SU-DHL-6 (cell line): ENCODE results near the gene BAIAP3.
A peak's percentile ranks its signal among the peaks of the same experiment; 100 is the strongest.

Experiments
- H2AFZ ChIP-seq: fragments of 200-600 bp; sonication (generic); 2 replicates; pipeline ENCODE4 v1.6.1; 2014; ENCODE audit warnings: low read depth, mild to moderate bottlenecking, moderate library complexity, mixed read lengths, antibody characterized with exemption, low read length; ENCODE audit not compliant: severe bottlenecking
- H3F3A ChIP-seq: fragments of 200-600 bp; shearing (Covaris generic); 2 replicates; pipeline ENCODE4 v1.6.0; 2016; ENCODE audit warnings: antibody characterized with exemption, mild to moderate bottlenecking; ENCODE audit not compliant: insufficient read depth
- H3K27ac ChIP-seq: fragments of 200-600 bp; sonication (generic); 2 replicates; pipeline ENCODE4 v1.5.1; 2016; ENCODE audit warnings: low read depth, mild to moderate bottlenecking, low read length, moderate library complexity, mixed read lengths
- H3K27me3 ChIP-seq: fragments of 200-600 bp; sonication (generic), shearing (Covaris generic); 2 replicates; pipeline ENCODE4 v1.6.0; 2014; ENCODE audit warnings: mild to moderate bottlenecking, low read length
- H3K36me3 ChIP-seq: fragments of 200-600 bp; sonication (generic); 2 replicates; pipeline ENCODE4 v1.6.1; 2014; ENCODE audit warnings: mild to moderate bottlenecking, low read length, mixed read lengths
- H3K4me2 ChIP-seq: fragments of 300-600, 200-600 bp; shearing (Covaris generic), sonication (generic); 2 replicates; pipeline ENCODE4 v1.6.0; 2014; ENCODE audit warnings: low read length, low read depth, mild to moderate bottlenecking; ENCODE audit not compliant: poor library complexity, severe bottlenecking
- H3K4me3 ChIP-seq: fragments of 200-600 bp; sonication (generic); 2 replicates; pipeline ENCODE4 v1.5.1; 2014; ENCODE audit warnings: antibody characterized with exemption, low read length, mild to moderate bottlenecking, mixed read lengths; ENCODE audit not compliant: insufficient read depth, poor library complexity, severe bottlenecking
- H3K79me2 ChIP-seq: fragments of 200-600 bp; sonication (generic); 2 replicates; pipeline ENCODE4 v1.6.1; 2014; ENCODE audit warnings: mild to moderate bottlenecking, low read length, moderate library complexity; ENCODE audit not compliant: insufficient read depth
- H3K9ac ChIP-seq: fragments of 200-600 bp; sonication (generic); 2 replicates; pipeline ENCODE4 v1.7.0; 2014; ENCODE audit warnings: mild to moderate bottlenecking, low read length
- H3K9me2 ChIP-seq: fragments of 200-600 bp; sonication (generic); replicated peaks from 2 replicates; pipeline ENCODE4 v1.6.1; 2014; ENCODE audit warnings: low read length; ENCODE audit not compliant: insufficient read depth
- H3K9me3 ChIP-seq: fragments of 200-600 bp; sonication (generic); 2 replicates; pipeline ENCODE4 v1.6.1; 2014; ENCODE audit warnings: low read length, mixed read lengths; ENCODE audit not compliant: insufficient read depth
- H4K20me1 ChIP-seq: fragments of 200-600 bp; sonication (generic); 2 replicates; pipeline ENCODE4 v1.6.1; 2014; ENCODE audit warnings: low read depth, mild to moderate bottlenecking, antibody characterized with exemption, low read length, moderate library complexity, mixed read lengths
- CTCF ChIP-seq: fragments of 200-600 bp; sonication (generic); IDR thresholded peaks from one replicate; pipeline ENCODE4 v1.5.1; 2017; ENCODE audit warnings: antibody characterized with exemption, mild to moderate bottlenecking, low read length, moderate library complexity; ENCODE audit not compliant: insufficient read depth, poor library complexity, severe bottlenecking
- EZH2phosphoT487 ChIP-seq: fragments of 200-600 bp; sonication (generic), shearing (Covaris generic); conservative IDR thresholded peaks from 2 replicates; pipeline ENCODE4 v1.6.1; 2018; ENCODE audit warnings: mild to moderate bottlenecking, antibody characterized with exemption, low read length, moderate library complexity, mixed read lengths

Gene BAIAP3

GRCh38 chr16:1362807-1363206, 29.4 kb downstream of the BAIAP3 start:
- no peaks in the 10 kb centered on the region for H3K36me3 ChIP-seq
- no peak for TF ChIP-seq EZH2phosphoT487
- no peak for TF ChIP-seq CTCF
- H3K79me2 ChIP-seq, result no peaks in the 10 kb centered on the region
- no peak overlapping the region for H3K27ac ChIP-seq
- no peaks in the 10 kb centered on the region for H3K27me3 ChIP-seq
- H3K9ac ChIP-seq, result no peak overlapping the region
- no peak overlapping the region for H2AFZ ChIP-seq
- peaks cover 4% of the 10 kb centered on the region; the same call in 1 of the 2 replicates for H3F3A ChIP-seq
- H4K20me1 ChIP-seq, result no peaks in the 10 kb centered on the region
- H3K4me2 ChIP-seq, result no peak overlapping the region
- no peak overlapping the region for H3K4me3 ChIP-seq
- H3K9me2 ChIP-seq, result no peaks in the 10 kb centered on the region
- H3K9me3 ChIP-seq, result no peaks in the 10 kb centered on the region

GRCh38 chr16:1363501-1364041, 30.1 kb downstream of the BAIAP3 start:
- Histone ChIP-seq H3K9me3 (no peaks in the 10 kb centered on the region), H3K27me3 (no peaks in the 10 kb centered on the region), H3K4me2 (no peak overlapping the region), H3K9me2 (no peaks in the 10 kb centered on the region), H3K79me2 (no peaks in the 10 kb centered on the region), H3K9ac (no peak overlapping the region), H3F3A (peaks cover under 1% of the 10 kb centered on the region; the same call in 1 of the 2 replicates), H3K27ac (no peak overlapping the region), H3K36me3 (no peaks in the 10 kb centered on the region), H2AFZ (no peak overlapping the region), H3K4me3 (no peak overlapping the region), H4K20me1 (no peaks in the 10 kb centered on the region)
- TF ChIP-seq CTCF (peak; percentile 63), EZH2phosphoT487 (no peak)

GRCh38 chr16:1364510-1364909, 31.1 kb downstream of the BAIAP3 start:
- Histone ChIP-seq H3K79me2 (no peaks in the 10 kb centered on the region), H3K36me3 (no peaks in the 10 kb centered on the region), H2AFZ (no peak overlapping the region), H3K27ac (no peak overlapping the region), H3K27me3 (no peaks in the 10 kb centered on the region), H3K4me3 (no peak overlapping the region), H3K9me3 (no peaks in the 10 kb centered on the region), H4K20me1 (no peaks in the 10 kb centered on the region), H3K9me2 (no peaks in the 10 kb centered on the region), H3F3A (no peaks in the 10 kb centered on the region; the same call in 1 of the 2 replicates), H3K4me2 (no peak overlapping the region), H3K9ac (no peak overlapping the region)
- TF ChIP-seq CTCF (no peak), EZH2phosphoT487 (no peak)
